AG08396 (cell line): ENCODE measurements around the gene RUBCNL.
A peak's percentile ranks its signal among the peaks of the same experiment; 100 is the strongest.

Experiments used
- DNase-seq: peaks from one replicate; pipeline ENCODE4 v3.0.0; 2012; ENCODE audit warnings: low spot score, mixed read lengths

The RUBCNL gene

GRCh38 chr13:46341112-46341711 lies 45.8 kb downstream of the RUBCNL start:
- no peak for DNase-seq

- DNase-seq: no peak
These were observed 46.4 kb downstream of the RUBCNL start for GRCh38 chr13:46340631-46341111.

GRCh38 chr13:46340011-46340410 lies 47.0 kb downstream of the RUBCNL start:
- DNase-seq: no peak

- no peak for DNase-seq
These were observed 47.9 kb downstream of the RUBCNL start for GRCh38 chr13:46339035-46339666.

- no peak for DNase-seq
These were observed 49.4 kb downstream of the RUBCNL start for GRCh38 chr13:46337700-46338099.

- DNase-seq: no peak
These were observed 52.8 kb downstream of the RUBCNL start for GRCh38 chr13:46334035-46334822.

- DNase-seq: no peak
These were observed 54.3 kb downstream of the RUBCNL start for GRCh38 chr13:46332772-46333171.

GRCh38 chr13:46329624-46330023 lies 57.4 kb downstream of the RUBCNL start:
- no peak for DNase-seq

- DNase-seq: no peak
These were observed 59.8 kb downstream of the RUBCNL start for GRCh38 chr13:46327246-46327645.

GRCh38 chr13:46324976-46325375 lies 62.1 kb downstream of the RUBCNL start:
- no peak for DNase-seq

GRCh38 chr13:46321494-46322225 lies 65.4 kb downstream of the RUBCNL start:
- peak; percentile 47 for DNase-seq

- no peak for DNase-seq
These were observed 66.2 kb downstream of the RUBCNL start for GRCh38 chr13:46320821-46321220.

- DNase-seq: no peak
These were observed 66.6 kb downstream of the RUBCNL start for GRCh38 chr13:46320406-46320805.

GRCh38 chr13:46318986-46319385 lies 68.1 kb downstream of the RUBCNL start:
- no peak for DNase-seq

GRCh38 chr13:46317120-46317519 lies 69.9 kb downstream of the RUBCNL start:
- no peak for DNase-seq

GRCh38 chr13:46315491-46316075 lies 71.5 kb downstream of the RUBCNL start:
- DNase-seq: no peak

GRCh38 chr13:46315036-46315435 lies 72.0 kb downstream of the RUBCNL start:
- no peak for DNase-seq

GRCh38 chr13:46314587-46314986 lies 72.5 kb downstream of the RUBCNL start:
- no peak for DNase-seq

- DNase-seq: no peak
These were observed 73.4 kb downstream of the RUBCNL start for GRCh38 chr13:46313432-46314257.

GRCh38 chr13:46313024-46313423 lies 74.0 kb downstream of the RUBCNL start:
- DNase-seq: no peak

- no peak for DNase-seq
These were observed 75.8 kb downstream of the RUBCNL start for GRCh38 chr13:46311217-46311616.
